ENCODE results near the gene ALOX5.
"Not testable (repeated sequence)": the region's sequence is repeated elsewhere in the genome, so short reads cannot be mapped to it uniquely, and the experiment has no call there.

The ALOX5 gene

DNA sequence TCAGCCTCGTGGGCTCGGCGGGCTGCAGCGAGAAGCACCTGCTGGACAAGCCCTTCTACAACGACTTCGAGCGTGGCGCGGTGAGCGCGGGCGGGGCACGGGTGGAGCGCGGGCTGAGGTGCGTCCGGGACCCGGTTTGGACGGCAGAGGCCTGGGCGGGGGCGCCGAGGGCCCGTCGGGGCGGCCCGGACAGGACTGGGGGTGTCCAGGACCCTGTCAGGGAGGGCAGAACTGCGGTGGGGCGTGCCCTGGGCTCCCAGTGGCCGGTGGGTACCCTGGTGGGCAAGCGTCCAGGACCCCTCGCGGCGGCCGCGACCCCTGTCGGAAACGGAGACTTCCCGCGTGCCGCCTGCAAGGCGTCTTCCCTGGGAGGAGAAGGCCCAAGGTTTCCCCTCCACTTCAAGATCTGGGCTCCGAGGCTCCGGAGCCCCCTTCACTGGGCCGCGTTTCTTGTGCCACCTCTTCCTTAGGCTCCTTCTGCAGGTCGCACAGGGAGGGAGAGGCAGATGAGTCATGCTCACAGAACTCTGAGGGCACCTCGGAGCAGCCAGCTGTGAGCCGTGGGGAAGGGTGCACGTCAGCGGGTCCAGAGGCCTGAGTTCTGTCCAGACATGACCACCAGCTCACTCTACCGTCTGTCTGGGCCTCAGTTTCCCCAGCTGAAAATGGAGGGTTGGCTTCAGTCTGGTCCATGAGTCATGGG is 485 bp downstream of the ALOX5 start:
- DNase-seq (ENCODE audit: low read depth), result peak; percentile 5

DNA sequence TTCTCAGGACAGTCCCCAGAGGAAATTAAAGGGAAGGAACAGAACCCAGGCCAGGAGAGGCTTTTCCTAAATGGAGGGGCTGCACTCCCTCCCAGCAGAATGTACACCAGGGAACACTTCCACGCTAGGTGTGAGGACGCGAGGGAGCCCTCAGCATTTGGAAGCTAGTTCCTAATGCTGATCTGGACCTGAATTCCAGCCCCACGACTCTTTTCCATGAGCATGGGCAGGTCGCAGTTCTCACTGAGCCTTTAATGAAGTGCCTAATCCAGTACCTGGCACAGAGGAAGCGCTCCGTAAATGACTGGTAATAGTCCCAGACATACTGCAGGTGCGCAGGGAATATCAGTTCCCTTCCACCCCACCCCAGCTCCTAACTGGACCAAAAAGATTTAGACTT is 1.1 kb downstream of the ALOX5 start:
- DNase-seq (ENCODE audit: low read depth), result no peak

DNA sequence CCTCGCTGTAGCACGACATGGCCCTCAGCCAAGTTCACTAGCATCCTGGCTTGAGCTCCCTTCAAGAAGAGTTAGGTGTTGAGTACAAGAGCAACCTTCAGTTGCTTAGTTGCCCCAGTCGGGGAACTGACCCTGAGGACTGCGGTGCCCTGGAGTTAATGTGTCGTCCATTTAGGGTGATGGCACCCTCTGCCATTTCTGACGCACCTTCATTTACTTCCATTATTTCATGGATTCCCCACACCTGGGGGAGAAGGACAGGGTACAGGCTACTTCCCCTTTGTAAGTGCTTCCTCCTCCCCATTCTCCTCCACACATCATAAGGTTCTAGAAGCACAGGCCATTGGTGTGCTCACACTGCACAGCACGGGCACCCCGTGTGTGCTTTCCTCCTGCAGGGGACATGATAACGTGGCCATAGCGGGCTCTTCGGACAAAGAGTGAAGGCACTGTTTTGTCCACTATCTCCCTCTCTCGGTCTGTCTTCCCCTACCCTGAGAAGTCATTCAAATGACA is 1.8 kb downstream of the ALOX5 start:
- DNase-seq (ENCODE audit: low read depth), result no peak

DNA sequence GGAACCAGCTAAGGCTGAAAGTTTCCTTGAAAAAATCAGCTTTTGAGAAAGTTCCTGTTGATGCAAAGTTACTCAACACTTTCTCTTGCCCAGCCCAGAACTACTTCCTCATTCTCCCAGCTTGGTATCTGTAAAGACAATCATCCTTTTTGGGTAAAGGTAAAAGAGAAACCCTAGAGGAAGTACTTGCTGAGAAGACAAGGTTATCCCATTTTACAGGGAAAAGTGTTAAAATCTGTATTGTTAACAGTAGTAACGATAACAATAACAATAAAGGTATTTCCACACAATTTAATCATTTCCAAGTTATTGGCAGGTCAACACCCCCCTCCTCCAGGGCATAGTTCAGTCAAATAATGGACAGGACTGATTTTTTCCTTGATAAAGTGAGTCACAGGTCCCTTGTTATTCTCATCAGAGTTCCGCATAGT is 2.4 kb downstream of the ALOX5 start:
- no peak for DNase-seq (ENCODE audit: low read depth)

DNA sequence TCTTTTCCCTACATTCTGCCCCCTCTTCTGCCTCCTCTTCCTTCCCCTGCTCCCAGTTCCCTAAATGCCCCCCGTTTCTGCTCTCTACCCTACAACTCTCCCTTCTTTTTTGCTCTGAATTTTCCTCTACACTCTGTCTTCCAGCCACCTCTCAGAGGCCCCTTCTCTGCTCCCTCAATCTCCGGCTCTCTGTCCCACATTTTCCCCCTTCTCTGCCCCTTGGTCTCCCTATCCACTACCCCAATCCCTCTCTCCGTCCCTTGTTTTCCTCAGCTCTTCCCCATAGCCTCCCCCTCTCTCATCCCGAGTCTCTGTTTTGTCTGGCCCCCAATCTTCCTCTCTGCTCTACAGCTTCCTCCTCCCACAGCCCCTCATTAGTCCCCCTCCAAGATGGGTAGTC is 3.3 kb downstream of the ALOX5 start:
- DNase-seq (ENCODE audit: low read depth), result no peak

DNA sequence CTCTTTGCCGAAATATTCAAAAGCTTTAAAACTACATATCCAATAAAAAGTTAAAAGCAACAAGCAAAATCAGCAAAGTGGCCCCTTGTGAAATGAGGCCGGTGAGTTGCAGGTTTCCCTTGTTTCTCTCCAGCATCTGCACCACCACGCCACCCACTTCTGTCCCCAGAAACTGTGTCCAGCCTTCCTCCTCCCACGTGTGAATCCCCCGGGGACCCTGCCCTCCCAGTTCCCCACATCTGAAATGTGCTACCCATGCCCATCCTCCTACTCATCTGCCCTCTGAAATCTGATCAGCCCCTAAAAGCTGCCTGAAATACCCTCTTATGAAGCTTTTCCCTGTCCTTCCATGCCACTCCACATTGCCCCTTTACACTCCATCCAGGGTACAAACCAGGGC is 3.8 kb downstream of the ALOX5 start:
- DNase-seq (ENCODE audit: low read depth), result no peak

DNA sequence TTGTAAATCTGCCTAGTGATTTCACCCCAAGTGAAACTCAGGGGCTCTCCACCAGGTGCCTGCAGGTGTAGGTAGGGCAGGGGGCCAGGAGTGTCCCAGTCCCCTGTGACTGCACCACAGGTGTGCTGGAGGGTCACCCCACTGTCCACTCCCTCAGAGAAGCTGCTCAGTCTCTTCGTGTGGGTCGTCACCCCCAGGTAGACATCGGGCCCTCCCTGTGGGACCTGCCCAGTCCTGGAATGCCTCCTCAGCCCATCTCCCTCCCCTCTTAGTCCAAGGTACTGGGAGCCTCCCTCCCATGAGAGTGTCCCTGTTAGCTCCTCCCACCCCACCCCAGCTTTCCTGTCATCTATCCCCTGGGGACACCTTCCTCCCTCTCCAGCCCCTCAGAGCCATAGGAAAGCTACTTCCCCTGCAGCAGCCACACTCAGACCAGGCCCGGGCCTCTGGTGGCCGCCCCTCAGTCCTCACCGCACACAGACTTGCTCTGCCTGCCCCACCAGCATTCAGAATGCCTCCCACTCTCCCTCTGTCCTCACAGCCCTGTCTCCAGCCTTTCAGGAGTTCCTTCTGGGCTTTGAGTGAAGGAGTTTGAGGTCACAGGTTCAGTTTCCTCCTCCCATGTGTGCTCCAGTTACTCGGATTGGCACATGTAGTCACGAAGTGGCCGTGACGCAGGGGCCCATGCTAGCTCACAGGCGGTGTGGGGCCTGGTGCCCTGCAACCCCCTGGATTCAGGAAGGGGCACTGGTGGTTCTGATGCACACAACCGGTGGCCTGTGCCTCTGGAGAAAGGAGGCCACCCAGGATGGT is 5.1 kb downstream of the ALOX5 start:
- DNase-seq (ENCODE audit: low read depth), result no peak

DNA sequence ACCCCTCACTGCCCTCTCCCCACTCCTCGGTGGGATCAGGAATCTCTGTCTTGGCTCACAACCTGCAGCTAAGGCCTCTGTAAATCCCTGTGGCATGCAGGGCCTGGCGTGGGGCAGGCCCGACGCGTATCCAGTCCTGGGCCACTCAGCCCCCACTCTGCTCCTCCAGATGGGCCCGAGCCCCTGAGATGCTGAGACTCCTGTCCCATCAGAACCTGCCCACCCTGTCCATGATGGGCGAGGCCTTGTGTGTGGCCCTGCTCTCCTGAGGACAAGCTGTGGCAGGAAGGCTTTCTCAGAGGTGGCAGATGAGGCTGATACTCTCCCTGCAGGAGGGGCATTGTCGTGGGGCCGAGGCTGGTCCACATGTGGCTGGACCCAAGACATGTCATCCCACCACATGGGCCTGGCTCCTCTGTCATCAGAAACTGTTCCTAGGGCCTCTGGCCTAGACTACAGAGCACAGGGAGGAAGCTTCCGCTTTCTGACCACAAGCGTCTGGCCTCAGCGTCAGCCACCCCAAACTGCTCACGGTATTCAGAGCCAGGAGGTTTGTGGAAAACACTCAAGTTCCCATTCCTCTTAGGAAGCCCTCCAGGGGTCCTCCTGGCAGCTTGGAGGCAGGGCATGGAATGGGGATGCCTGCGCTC is 6.0 kb downstream of the ALOX5 start:
- DNase-seq (ENCODE audit: low read depth), result no peak

DNA sequence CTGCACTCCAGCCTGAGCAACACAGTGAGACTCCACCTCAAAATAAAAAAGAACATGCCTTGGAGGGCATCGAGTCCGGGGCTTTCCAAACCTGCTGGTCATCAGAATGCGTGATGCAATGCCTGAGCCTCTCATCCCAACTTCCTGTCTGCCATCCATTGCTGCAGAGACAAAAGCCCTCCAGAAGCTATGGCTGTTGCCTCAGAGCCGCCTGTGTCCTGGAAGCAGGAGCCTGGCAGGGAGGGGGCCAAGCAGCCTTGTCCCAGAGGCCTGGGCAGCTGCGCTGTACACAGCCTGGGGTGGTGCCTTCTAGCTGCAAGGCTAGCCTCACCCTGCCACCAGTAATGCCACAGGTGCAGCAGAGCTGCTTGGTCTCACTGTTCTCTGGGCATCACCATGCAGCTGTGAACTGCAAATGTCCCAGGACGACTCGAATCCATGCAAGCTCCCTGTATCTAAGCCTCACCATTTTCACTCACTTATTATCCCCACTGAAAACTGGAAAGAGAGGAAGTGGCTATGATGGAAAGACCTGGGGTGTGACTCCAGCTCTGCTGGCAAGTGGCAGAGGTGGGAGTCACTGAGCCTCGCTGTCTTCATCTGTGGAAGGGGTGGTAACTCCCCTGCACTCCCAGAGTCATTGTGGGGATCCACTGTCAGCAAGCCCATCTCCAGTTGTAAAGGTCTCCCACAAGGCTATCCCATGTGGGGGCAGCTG is 7.0 kb downstream of the ALOX5 start:
- no peak for DNase-seq (ENCODE audit: low read depth)

DNA sequence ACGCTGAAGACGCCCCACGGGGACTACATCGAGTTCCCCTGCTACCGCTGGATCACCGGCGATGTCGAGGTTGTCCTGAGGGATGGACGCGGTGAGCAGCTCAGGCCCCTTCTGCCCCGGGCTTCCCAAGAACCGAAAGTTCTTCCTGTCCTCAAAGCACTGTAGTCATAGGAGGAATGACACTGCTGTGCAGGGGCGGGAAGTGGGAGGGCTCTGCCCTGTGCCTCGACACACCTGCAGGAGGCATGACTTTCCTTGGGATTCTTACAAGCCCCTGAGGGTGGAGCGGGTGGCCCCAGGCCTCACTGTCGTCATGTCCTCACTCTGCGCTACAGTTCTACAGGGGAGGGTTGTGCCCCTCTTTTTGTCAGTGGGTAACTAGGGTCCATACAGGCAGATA is 8.6 kb downstream of the ALOX5 start:
- no peak for DNase-seq (ENCODE audit: low read depth)

DNA sequence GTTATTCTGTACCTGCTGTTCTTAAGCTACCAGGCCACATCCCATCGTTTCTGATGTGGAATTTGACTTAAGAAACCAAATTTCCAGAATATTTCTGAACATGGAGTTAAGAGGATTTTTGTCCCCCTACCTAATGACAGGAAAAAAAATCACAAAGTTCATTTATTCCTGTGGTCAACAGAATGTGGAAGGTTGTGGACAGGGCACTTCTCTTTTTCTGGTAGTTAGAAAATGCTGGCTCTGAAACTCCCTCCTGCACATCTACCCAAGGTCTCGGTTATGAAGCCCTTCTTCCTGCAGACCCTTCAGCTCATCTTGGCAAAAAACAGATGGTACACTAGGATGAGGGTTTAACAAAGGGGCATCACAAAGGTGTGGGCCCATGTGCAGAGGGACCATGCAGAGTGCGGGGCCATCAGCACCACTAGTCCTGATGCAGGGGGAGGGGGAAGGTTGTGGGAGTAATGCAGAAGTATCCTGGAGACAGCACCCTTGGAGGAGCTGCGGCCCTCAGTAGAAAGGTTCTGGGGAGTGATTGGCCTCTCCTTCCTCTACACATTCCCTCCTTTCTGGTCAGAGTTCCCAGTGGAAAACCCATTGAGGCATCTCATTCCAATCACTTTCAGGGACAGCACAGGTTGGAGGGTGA is 9.8 kb downstream of the ALOX5 start:
- no peak for DNase-seq (ENCODE audit: low read depth)

DNA sequence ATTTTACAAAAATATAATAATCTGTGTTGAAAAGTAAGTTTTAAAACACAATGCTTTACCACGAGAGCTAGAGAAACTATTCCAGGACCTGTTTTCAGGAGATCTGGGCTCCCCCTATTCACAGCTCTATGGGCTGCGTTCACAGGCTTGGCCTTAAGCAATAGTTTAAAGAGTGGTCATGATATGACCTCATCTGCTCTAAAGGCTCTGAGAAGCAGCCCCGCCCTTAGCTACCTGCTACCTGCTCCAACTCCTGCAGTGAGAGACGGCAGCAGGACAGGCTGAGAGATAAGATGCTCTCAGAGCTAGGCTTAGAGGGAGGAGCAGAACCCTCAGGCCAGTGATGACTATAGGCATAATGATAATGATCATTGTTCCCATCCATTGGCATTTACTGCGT is 12.6 kb downstream of the ALOX5 start:
- DNase-seq (ENCODE audit: low read depth), result no peak

DNA sequence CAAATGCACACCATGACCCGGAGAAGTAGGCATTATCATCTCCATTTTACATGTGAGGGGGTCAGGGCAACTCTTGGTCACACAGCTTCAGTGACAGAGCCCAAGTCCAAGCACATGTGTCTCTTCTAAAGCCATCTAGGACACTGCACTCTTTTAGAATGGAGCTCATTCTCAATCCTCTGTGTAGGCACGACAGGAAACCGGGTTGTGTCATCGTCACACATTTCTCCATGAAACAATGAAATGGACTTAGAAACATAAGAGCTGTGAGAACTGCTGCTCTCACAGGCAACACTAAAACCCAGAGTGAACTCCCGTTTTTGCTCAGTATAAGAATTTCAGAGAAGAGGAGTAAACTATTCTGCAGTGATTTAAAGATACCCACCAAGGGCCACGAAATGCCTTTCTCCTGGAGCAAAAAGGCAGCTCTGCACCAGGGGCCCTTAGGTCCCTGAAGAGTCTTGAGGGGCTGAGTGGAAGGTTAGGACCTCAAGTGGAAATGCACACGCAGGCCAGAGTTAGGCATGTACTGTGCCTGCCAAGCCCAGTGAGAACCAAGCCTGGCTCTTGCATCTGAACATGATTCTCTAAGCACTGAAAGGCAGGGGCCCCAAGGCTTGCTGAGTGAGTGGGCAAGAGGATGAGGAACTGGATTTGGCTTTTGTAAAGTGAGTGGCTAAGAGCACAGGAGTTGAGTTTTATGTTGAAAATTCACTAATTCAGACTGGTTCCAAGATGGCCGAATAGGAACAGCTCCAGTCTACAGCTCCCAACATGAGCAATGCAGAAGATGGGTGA is 13.3 kb downstream of the ALOX5 start:
- DNase-seq (ENCODE audit: low read depth), result no peak

DNA sequence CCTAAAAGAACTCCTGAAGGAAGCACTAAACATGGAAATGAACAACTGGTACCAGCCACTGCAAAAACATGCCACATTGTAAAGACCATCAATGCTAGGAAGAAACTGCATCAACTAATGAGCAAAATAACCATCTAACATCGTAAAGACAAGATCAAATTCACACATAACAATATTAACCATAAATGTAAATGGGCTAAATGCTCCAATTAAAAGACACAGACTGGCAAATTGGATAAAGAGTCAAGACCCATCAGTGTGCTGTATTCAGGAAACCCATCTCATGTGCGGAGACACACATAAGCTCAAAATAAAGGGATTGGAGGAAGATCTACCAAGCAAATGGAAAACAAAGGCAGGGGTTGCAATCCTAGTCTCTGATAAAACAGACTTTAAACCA is 15.7 kb downstream of the ALOX5 start:
- DNase-seq (ENCODE audit: low read depth), result not testable (repeated sequence)

DNA sequence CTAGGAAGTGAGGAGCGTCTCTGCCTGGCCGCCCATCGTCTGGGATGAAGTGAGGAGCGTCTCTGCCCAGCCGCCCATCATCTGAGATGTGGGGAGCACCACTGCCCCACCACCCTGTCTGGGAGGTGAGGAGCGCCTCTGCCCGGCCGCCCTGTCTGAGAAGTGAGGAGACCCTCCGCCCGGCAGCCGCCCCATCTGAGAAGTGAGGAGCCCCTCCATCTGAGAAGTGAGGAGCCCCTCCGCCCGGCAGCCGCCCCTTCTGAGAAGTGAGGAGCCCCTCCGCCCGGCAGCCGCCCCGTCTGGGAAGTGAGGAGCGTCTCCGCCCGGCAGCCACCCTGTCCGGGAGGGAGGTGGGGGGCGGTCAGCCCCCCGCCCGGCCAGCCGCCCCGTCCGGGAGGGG is 17.6 kb downstream of the ALOX5 start:
- not testable (repeated sequence) for DNase-seq (ENCODE audit: low read depth)

DNA sequence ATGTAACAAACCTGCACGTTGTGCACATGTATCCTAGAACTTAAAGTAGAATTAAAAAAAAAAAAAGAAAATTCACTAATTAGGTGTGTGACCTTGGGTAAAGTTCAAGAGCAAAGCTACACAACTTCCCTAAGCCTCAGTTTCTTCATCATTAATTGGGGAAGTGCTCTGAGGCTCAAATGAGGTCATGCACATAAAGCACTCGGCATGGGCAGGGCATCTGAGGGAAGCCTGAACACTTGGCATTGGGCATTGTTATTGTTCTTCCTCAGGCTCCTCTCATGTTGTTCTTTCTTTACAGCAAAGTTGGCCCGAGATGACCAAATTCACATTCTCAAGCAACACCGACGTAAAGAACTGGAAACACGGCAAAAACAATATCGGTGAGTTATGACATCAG is 21.5 kb downstream of the ALOX5 start:
- no peak for DNase-seq (ENCODE audit: low read depth)

DNA sequence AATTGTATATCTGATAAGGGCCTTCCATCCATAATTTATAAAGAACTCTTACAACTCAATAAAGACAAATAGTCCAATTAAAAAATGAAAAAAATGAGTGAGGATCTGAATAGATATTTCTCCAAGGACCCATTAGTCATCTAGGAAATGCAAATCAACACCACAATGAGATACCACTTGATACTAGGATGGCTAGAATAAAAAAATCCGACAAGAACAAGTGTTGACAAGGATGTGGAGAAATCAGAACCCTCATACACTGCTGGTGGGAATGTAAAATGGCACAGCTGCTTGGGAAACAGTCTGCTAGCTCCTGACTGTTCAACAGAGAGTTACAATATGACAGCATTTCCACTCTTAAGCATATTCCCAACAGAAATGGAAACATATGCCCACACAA is 24.6 kb downstream of the ALOX5 start:
- DNase-seq (ENCODE audit: low read depth), result no peak

DNA sequence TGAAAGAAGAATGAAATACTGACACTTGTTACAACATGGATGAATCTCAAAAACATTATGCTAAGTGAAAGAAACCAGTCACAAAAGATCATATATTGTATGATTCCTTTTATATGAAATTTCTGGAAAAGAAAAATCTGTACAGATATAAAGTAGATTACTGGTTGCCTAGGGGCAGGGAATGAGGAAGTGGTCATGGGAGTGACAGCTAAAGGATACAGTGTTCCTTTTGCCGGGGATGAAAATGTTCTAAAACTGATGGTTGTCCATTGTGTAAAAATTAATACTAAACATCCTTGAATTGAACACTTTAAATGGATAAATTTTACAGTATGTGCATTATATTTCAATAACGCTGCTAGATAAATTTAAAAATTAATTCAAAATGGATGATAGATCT is 25.1 kb downstream of the ALOX5 start:
- no peak for DNase-seq (ENCODE audit: low read depth)

DNA sequence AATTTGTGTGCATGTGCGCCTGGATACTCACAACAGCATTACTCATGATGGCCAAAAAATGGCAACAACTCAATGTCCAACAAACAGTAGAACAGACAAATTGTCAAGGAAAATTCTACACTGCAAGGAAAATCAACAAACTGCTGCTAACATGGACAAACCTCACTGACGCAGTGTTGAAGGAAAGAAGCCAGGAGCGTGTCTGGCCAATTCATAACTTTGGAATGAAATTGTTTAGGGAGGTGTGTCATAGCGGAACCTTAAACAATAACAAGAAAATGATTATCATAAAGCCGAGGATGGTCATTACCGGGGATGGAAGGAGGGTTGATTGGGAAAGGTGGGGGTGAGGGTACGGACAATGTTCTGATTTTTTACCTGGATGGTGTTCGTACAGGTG is 29.1 kb downstream of the ALOX5 start:
- no peak for DNase-seq (ENCODE audit: low read depth)

DNA sequence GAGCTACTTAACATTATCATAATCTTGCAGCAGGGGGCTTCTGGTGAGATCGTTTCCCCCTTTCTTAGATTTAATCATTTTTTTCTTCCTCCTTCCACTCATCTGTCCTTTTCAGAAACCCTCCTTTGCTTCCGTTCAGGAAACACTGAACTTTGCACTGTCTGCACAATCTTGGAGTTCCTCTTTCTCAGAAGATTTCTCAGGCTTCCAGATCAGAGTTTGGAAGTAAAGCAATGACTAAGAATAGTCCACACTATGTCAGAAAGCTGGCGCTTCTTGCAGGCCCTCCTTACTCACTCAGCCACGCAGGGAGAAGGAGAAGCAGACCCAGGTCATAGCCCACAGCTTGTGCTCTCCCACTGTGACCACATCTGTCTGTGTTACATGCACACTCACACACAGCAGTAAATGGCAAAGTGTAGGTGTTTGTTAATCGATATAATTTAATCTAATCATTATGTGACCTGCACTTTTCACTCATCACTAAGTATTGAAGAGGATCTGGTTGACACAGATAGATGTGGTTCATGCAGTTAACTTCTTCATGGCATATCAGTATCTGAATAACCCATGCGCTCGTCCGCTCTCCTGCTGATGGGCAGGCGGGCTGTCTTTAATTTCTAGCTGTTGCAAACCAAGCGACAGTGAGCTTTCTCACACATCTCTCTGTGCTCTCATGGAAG is 30.2 kb downstream of the ALOX5 start:
- DNase-seq (ENCODE audit: low read depth), result no peak
